Rectal smooth muscle tissue (tissue), 1 donor: ENCODE results near the gene UBR4.
A peak's percentile ranks its signal among the peaks of the same experiment; 100 is the strongest.

Experiments used
- H3K27ac ChIP-seq: one replicate; pipeline ENCODE4 v1.7.0; 2013; ENCODE audit warnings: low read depth, low read length, inconsistent platforms
- H3K27me3 ChIP-seq: one replicate; pipeline ENCODE4 v1.7.0; 2013; ENCODE audit warnings: low read length; ENCODE audit not compliant: control insufficient read depth, insufficient read depth
- H3K36me3 ChIP-seq: one replicate; pipeline ENCODE4 v1.7.0; 2013; ENCODE audit warnings: low read length; ENCODE audit not compliant: control insufficient read depth, insufficient read depth
- H3K4me1 ChIP-seq: one replicate; pipeline ENCODE4 v1.7.0; 2013; ENCODE audit warnings: low read length; ENCODE audit not compliant: control insufficient read depth, insufficient read depth
- H3K4me3 ChIP-seq: one replicate; pipeline ENCODE4 v1.7.0; 2013; ENCODE audit warnings: low read length
- H3K9ac ChIP-seq: one replicate; pipeline ENCODE4 v1.7.0; 2013; ENCODE audit warnings: low read length

The UBR4 gene

GRCh38 chr1:19076841-19077616, 133.0 kb downstream of the UBR4 start:
- H3K4me1 ChIP-seq = peaks cover 14% of the 10 kb centered on the region

DNA sequence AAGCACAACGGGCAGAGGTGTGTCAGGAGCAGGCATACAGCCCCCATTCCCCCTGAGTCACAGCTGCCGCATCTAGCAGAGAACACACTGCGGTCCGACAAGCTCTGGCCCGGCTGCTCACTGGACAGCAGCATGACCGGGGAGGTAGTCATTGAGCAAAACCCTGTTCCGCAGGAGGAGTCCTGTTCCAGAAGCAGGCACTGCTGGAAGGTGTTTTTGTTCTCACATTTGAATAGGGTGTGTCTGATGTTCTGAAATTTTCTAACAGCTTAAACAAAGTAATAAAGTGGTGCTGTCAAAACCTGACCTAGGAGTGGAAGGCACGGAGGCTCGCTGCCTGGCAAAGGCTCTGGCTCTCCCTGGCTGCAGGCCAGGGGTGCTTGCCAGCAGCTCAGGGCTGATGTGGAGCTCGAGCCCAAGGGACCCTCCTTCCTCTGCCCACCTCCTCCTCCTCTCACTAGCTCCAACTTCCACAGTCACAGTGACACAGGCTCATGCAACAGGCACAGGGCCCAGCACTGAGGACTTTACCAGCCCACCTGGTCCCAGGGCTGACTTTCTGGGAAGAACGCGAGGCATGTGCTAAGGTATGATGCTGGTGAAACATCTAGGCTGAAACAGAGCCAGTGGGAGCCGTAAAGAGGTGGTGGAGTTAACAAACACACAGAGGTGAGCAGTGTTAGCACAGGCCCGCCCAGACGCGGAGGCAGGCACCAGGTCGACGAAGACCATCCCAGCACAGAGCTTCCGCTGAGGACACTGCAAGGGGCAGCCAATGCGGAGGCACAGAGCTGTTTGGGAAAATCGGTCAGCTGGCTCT, 135.0 kb downstream of the UBR4 start:
- H3K9ac ChIP-seq = no peak overlapping the region
- no peaks in the 10 kb centered on the region for H3K27me3 ChIP-seq
- H3K4me3 ChIP-seq = no peak overlapping the region
- peaks cover 44% of the 10 kb centered on the region for H3K36me3 ChIP-seq
- H3K27ac ChIP-seq = peak overlapping the region; percentile 48
- H3K4me1 ChIP-seq = peaks cover 14% of the 10 kb centered on the region

More at GRCh38 chr1:19076841-19077616, 133.0 kb downstream of the UBR4 start:
- no peaks in the 10 kb centered on the region for H3K27me3 ChIP-seq
- H3K4me3 ChIP-seq = no peak overlapping the region
- H3K27ac ChIP-seq = no peak overlapping the region
- H3K9ac ChIP-seq = no peak overlapping the region
- H3K36me3 ChIP-seq = peaks cover 58% of the 10 kb centered on the region

DNA sequence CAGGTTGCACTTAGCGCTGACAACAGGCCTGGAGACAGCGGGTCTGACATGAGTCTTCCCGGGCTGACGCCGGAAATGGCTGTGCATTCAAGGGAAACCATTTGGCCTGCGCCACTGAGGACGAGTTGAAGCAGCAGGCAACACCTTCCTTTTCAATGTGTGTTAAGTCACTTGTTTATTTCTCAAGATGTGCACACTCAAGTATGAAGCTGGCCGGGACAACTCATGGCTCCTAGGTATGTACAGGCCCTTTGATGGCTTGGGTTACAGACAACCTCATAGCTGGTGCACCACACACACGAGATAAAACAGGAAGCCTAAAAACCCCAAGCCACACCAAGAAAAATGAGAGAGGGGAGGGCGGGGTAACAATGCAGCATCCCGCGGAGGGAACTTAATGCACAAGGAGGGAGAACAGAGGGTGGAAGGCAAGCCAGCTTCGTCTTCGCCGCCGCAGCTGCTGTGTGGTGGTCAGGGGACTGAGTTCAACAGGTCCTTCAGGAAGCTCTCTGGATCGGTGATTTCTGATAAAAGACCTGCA, 135.6 kb downstream of the UBR4 start:
- Histone ChIP-seq H3K36me3 (peaks cover 38% of the 10 kb centered on the region), H3K4me3 (no peak overlapping the region), H3K4me1 (peaks cover 14% of the 10 kb centered on the region), H3K27me3 (no peaks in the 10 kb centered on the region), H3K27ac (no peak overlapping the region), H3K9ac (no peak overlapping the region)

GRCh38 chr1:19073311-19074186, 136.5 kb downstream of the UBR4 start:
- peaks cover 14% of the 10 kb centered on the region for H3K4me1 ChIP-seq
- no peak overlapping the region for H3K27ac ChIP-seq
- H3K36me3 ChIP-seq = peaks cover 33% of the 10 kb centered on the region
- no peaks in the 10 kb centered on the region for H3K27me3 ChIP-seq
- no peak overlapping the region for H3K9ac ChIP-seq
- no peak overlapping the region for H3K4me3 ChIP-seq

- H3K9ac ChIP-seq = no peak overlapping the region
- no peaks in the 10 kb centered on the region for H3K27me3 ChIP-seq
- H3K27ac ChIP-seq = no peak overlapping the region
- no peak overlapping the region for H3K4me3 ChIP-seq
- H3K4me1 ChIP-seq = peaks cover 15% of the 10 kb centered on the region
- H3K36me3 ChIP-seq = peaks cover 24% of the 10 kb centered on the region
Measured at GRCh38 chr1:19072285-19072981, 137.6 kb downstream of the UBR4 start.

DNA sequence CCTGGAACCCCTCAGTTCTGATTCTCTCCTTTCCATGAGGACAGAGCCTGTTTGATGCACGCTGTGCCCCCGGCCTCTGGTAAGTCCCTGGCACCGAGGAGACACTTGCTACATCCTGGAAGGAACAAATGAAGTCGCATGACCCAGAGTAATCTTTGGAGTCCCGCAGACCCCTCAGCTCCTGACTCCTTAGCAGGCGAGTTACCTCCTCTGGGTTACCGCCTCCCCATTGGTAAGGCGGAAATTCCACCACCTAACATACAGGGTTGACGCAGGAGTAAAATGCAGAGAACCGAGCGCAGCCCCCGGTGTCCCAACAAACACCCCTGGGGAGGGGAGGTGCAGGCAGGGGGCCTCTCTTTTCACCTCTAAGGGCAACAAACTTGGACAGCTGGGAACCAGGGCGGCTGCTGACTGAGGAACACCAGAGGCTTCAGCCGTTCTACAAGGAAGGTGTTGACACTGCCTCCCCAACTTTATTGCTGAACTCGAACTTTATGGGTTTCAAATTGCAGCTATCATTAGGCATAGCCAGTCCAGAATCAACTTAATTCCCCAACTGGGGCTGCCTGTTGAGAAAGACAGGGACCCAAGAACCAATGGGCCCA, 138.3 kb downstream of the UBR4 start:
- Histone ChIP-seq H3K9ac (no peak overlapping the region), H3K27ac (no peak overlapping the region), H3K4me3 (no peak overlapping the region), H3K4me1 (peaks cover 20% of the 10 kb centered on the region), H3K36me3 (peaks cover 18% of the 10 kb centered on the region), H3K27me3 (no peaks in the 10 kb centered on the region)

DNA sequence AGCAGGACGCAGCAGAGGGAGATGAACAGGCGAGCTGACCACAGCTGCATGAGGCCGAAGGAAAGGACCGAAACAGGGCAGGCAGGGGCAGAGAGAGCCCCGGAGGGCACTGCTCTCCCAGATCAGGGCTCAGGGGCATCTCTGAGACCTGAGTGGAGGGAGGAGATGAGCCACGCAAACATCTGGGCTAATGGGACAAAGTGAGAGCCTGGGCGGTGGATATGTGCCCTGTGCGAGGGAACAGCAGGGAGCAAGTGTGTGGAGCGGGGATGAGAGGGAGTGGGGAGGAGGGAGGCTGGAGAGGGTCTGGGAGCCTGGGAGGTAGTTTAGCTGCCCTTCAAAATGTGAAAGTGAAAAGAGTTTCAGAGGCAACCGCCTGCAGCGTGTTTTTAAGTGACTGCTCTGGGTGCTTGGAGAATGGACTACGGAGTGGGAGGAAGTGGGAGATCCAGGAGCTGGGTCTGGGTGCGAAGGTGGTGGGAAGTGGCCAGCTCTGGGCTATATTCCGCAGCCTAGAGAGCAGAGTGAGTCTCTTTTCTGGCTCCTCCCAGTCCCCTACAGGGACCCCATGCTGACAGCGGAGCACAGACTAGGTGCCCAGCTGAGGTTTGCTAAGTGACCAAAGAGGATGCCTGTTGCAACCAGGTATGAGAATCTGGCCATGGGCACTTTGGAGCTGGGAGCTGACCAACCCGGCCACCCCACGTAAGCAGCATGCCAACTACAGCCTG, 139.0 kb downstream of the UBR4 start:
- H3K36me3 ChIP-seq = peaks cover 11% of the 10 kb centered on the region
- no peaks in the 10 kb centered on the region for H3K27me3 ChIP-seq
- no peak overlapping the region for H3K9ac ChIP-seq
- H3K4me3 ChIP-seq = no peak overlapping the region
- H3K4me1 ChIP-seq = peaks cover 20% of the 10 kb centered on the region
- no peak overlapping the region for H3K27ac ChIP-seq

GRCh38 chr1:19070197-19070651, 139.8 kb downstream of the UBR4 start:
- Histone ChIP-seq H3K27me3 (no peaks in the 10 kb centered on the region), H3K4me1 (peaks cover 17% of the 10 kb centered on the region), H3K4me3 (no peak overlapping the region), H3K9ac (no peak overlapping the region), H3K36me3 (peaks cover 5% of the 10 kb centered on the region), H3K27ac (no peak overlapping the region)

DNA sequence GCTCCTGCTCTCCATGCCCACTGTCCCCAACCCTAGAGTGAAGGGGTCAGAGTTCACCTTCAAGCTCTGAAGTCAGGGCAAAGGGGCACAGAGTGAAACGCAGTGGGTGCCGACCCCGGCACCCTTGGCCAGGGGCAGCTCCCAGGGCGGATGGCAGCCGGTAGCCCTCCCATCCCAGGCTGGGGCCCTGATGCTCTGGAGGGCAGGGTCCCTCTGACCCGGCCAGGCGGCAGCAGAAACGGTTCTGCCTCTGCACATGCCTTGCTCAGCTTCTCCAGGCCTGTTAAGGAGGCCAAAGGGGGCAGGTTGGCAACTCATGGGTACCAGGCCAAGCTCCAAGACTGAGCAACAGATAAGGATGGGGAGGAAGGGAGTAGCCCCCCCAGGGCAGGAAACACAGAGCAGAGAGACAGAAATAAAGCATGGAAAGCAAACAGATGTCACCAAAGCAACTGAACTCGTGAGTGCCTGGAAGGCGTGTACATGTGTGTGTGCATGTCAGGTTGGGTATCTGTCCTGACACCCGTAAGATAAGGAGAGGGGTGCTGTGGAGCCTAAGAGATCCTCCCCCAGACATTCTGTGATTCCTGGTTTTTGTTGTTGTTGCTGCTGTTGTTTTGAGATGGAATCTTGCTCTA, 141.3 kb downstream of the UBR4 start:
- H3K4me1 ChIP-seq = peaks cover 10% of the 10 kb centered on the region
- no peak overlapping the region for H3K9ac ChIP-seq
- H3K27ac ChIP-seq = no peak overlapping the region
- no peaks in the 10 kb centered on the region for H3K36me3 ChIP-seq
- H3K27me3 ChIP-seq = no peaks in the 10 kb centered on the region
- no peak overlapping the region for H3K4me3 ChIP-seq

- Histone ChIP-seq H3K9ac (no peak overlapping the region), H3K27me3 (no peaks in the 10 kb centered on the region), H3K4me3 (no peak overlapping the region), H3K27ac (no peak overlapping the region), H3K4me1 (peaks cover 7% of the 10 kb centered on the region), H3K36me3 (no peaks in the 10 kb centered on the region)
Measured at GRCh38 chr1:19067912-19068638, 142.0 kb downstream of the UBR4 start.
